ENCODE measurements around the gene SPTSSB.

SPTSSB gene

GRCh38 chr3:161371441-161372320 lies at the start of gene SPTSSB:
Gene SPTSSB, minus strand, starts transcription at chr3:161371517. Its CDS starts 25,194 bp downstream, at chr3:161346323.
- DNase-seq (ENCODE audit: low spot score) = peak; percentile 41

GRCh38 chr3:161420746-161421145 lies 49.4 kb upstream of the SPTSSB start:
- DNase-seq (ENCODE audit: low spot score) = no peak

- DNase-seq (ENCODE audit: low spot score) = no peak
Observed at GRCh38 chr3:161419555-161420333, 48.4 kb upstream of the SPTSSB start.

GRCh38 chr3:161415506-161416231 lies 44.4 kb upstream of the SPTSSB start:
- no peak for DNase-seq (ENCODE audit: low spot score)

GRCh38 chr3:161414907-161415306 lies 43.6 kb upstream of the SPTSSB start:
- DNase-seq (ENCODE audit: low spot score) = no peak

- no peak for DNase-seq (ENCODE audit: low spot score)
Observed at GRCh38 chr3:161413855-161414210, 42.5 kb upstream of the SPTSSB start.

- no peak for DNase-seq (ENCODE audit: low spot score)
Observed at GRCh38 chr3:161413127-161413854, 42.0 kb upstream of the SPTSSB start.

GRCh38 chr3:161412123-161412522 lies 40.8 kb upstream of the SPTSSB start:
- DNase-seq (ENCODE audit: low spot score) = no peak

GRCh38 chr3:161409858-161410257 lies 38.5 kb upstream of the SPTSSB start:
- DNase-seq (ENCODE audit: low spot score) = no peak

- DNase-seq (ENCODE audit: low spot score) = peak; percentile 2
Observed at GRCh38 chr3:161409069-161409468, 37.8 kb upstream of the SPTSSB start.

GRCh38 chr3:161406594-161407555 lies 35.6 kb upstream of the SPTSSB start:
- no peak for DNase-seq (ENCODE audit: low spot score)

GRCh38 chr3:161405836-161406235 lies 34.5 kb upstream of the SPTSSB start:
- no peak for DNase-seq (ENCODE audit: low spot score)

- DNase-seq (ENCODE audit: low spot score) = no peak
Observed at GRCh38 chr3:161405087-161405486, 33.8 kb upstream of the SPTSSB start.

GRCh38 chr3:161403251-161403650 lies 31.9 kb upstream of the SPTSSB start:
- DNase-seq (ENCODE audit: low spot score) = no peak

- no peak for DNase-seq (ENCODE audit: low spot score)
Observed at GRCh38 chr3:161401389-161401788, 30.1 kb upstream of the SPTSSB start.

GRCh38 chr3:161400650-161401049 lies 29.3 kb upstream of the SPTSSB start:
- DNase-seq (ENCODE audit: low spot score) = no peak

- DNase-seq (ENCODE audit: low spot score) = no peak
Observed at GRCh38 chr3:161395115-161396012, 24.0 kb upstream of the SPTSSB start.

GRCh38 chr3:161393803-161394202 lies 22.5 kb upstream of the SPTSSB start:
- no peak for DNase-seq (ENCODE audit: low spot score)

GRCh38 chr3:161393310-161393709 lies 22.0 kb upstream of the SPTSSB start:
- no peak for DNase-seq (ENCODE audit: low spot score)

GRCh38 chr3:161392853-161393252 lies 21.5 kb upstream of the SPTSSB start:
- DNase-seq (ENCODE audit: low spot score) = no peak
